ENCODE measurements around the gene CSMD2.

Gene CSMD2

DNA sequence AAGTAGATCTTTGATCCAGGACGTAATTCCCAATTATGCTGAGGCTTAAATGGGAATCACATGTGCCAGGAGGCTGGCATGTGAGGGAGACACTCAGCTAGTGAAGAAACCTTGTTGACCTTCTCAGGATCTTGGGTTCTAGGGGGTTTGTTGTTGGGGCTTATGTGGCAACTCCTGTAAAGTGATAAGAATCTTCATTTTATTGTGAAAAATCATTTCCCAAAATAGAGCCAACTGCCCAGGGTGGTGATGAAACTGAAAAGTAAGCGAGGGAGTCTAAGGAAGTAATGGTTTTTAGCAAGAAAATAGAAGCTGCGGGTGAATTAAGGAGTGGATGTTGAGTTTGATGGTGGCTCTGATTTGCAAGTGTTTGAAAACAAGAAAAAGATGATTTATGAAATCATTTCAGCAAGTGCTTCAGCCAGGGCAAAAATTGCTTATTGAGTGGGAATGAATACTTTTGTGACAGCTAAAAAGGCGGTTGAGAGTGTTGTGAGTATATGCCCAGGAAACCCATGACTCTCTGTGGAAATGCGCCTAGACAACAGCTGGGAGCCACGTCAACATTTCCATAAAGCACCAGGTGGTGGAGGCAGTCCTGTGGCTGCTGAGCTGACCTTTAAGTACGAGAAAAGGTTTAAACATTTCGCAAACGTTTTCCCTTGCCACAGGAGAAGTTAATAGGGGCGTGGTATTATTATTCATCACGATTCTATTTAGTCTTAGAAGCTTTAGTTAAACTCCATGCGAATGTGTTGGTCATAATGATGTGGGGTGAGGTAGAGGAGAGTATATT is 198.5 kb downstream of the CSMD2 start:
- no peak for DNase-seq (ENCODE audit: low read depth, low spot score)

DNA sequence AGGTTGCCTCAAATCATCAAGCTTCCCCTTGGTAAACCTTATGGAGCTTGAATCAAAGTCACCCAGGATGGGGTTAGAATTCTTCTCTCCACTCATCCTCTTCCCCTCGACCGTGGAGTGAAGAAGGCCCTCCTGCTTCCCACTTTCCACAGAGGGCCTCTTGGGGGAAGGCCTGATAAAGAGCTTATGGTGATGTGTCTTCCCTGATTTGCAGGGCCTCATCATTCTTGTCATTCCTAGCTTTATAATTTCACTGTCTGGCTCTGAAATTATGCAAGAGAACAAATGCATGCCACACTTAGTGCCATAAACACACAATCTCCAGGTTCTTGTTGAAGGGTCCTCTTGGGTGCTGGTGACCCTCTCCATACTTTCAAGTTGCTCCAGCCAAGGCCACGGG is 199.9 kb downstream of the CSMD2 start:
- DNase-seq (ENCODE audit: low read depth, low spot score), result no peak

DNA sequence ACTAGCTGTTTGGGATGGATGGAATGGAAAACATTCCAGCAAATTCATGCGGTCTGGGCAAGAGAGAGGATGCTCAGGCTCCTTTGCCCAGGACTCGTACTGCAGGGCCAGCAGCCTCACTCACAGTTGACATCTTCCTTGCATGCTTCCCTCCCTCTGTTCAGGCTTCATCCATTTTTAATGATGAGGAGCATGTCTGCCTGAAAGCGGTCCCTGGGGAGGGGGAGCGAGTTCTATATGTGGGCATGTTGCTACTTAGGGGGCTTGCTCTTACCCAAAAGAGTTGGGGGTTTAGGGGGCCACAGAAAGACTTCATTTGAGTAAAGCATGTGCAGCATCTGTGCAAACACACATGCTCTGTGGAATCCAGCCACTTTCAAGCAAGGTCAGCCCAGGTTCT is 203.0 kb downstream of the CSMD2 start:
- no peak for DNase-seq (ENCODE audit: low read depth, low spot score)

DNA sequence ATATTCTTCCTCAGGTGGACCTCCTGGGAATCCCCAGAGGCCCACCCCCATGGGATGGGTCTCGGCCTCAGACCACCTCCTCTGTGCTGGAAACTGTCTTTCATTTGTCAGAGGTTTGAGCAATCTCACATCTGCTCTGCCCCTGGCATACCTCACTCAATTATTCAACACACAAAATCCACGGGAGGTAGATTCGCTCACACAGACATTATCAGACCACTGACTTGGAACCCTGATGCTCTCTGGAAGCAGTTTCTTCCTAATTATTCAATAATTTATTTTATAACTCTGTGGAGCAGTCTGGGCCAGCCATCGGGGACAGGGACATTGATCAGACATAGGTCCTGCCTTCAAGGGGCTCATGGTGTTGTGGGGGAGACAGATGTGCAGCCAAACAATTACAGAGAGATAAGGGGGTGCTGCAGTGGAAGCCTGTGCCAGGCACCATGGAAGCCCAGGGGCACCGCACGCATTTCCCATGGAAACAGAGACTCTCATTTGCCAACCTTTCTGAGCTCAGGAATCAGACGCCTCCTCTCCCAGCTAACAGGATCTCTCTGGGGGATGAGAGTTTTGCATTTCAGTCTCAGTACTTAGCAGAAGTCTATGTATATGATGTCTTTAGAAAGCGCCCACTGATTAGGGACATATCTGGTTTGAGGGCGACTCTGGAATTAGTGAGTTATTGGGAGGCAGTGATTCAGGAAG is 204.7 kb downstream of the CSMD2 start:
- DNase-seq (ENCODE audit: low read depth, low spot score), result no peak

DNA sequence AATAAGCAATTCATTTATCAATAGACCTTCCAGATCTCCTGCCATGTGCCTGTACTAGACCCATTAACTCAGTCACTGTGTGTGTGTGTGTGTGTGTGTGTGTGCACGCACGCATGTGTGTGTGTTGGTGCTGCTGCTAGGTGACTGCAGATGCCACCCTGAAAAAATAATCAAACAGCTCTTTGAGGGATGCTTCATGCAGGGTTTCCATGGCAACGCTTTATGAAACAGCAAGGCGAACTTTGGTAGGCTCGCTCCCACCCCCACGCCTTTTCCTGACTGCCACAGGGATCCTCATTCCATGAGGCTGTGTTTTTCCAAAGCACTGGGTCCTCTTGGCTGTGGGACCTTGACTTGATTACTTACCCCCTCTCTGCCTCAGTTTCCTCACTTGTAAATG is 207.2 kb downstream of the CSMD2 start:
- DNase-seq (ENCODE audit: low read depth, low spot score), result no peak

DNA sequence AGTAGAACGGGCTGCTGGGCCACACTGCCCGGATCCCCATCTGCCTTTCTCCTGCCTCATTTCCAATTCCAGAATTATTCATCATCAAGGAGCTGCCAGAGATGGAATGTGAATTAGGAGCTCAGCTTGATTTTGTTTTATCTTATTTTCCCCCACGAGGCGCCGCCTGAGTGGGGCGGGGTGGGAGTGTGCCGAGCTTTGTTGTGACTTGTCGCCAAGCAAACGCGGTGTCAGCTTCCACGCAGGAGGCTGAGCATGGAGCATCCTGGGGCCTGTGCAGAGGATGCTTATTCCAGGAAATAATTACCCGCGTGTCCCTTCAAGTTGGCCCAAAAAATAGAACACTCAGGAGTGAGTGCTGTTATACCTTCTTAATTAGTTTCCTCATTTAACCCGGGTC is 209.9 kb downstream of the CSMD2 start:
- DNase-seq (ENCODE audit: low read depth, low spot score), result no peak

DNA sequence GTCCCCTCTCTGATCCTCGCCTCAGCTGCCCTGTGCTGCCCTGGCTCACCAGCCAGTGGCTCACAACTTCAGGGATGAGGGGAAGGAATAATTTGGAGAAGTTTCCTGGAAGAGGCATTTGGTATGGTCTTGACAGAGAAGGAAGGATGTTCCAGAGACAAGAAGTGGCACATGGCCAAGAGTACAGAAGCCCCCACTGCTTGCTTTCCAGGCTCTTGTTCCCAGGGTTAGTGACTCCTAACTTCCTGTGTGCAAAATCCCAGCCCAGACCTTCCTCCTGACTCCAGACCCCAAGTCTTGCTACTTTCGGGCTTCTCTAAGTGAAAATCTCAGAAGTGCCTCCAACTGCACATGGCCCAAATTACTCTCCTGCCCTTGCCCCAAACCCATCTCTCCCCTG is 215.5 kb downstream of the CSMD2 start:
- no peak for DNase-seq (ENCODE audit: low read depth, low spot score)

DNA sequence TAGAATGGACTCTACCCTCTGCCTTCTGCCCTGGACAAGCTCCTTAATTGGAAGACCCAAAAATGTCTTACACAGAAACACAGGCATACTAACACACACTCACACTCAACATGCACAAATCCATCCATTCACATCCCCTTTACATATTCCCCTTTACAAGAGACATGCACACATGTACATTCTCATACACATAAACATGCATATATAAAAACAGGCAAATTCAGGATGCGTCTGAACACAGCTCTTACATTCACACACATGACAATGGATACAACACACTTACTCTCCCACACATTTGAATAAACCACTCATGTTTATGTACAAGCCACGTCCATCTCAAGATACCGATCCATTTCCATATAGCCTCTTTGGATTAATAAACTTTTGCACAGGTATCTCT is 216.7 kb downstream of the CSMD2 start:
- no peak for DNase-seq (ENCODE audit: low read depth, low spot score)

DNA sequence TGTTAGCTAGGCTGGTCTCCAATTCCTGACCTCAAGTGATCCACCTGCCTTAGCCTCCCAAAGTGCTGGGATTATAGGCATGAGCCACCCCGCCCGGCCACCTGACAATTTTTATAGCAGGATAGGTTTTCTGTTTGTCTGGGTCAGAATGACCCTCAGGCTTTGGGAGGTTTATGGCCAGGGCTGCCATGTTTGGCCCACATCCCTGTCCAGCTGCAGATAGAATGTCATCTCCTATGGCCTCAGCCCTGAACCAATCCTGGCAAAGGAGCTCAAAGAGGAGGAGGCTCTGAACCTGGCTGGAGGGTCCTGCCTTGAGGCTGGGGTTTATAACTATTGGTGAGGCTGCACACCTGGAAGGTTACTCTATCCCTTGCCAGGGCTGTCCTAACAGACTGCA is 218.2 kb downstream of the CSMD2 start:
- no peak for DNase-seq (ENCODE audit: low read depth, low spot score)

DNA sequence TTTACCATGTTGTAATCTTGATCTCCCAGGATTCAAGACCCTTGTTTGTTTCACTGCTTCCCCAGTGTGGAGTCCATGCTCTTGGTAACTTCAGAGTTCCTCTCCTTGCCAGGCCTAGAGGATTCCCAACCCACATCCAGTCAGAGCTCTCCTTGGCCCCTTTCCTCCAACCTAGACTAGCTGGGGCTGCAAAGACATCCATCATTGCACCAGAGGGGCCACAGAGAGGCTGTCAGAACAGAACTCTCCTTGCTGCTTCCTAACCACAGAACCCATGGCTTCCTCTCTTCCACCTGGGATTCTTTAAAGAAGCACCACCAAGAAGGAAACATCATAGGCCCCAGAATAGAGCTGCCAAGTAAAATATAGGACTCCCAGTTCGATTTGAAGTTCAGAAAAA is 220.2 kb downstream of the CSMD2 start:
- no peak for DNase-seq (ENCODE audit: low read depth, low spot score)

DNA sequence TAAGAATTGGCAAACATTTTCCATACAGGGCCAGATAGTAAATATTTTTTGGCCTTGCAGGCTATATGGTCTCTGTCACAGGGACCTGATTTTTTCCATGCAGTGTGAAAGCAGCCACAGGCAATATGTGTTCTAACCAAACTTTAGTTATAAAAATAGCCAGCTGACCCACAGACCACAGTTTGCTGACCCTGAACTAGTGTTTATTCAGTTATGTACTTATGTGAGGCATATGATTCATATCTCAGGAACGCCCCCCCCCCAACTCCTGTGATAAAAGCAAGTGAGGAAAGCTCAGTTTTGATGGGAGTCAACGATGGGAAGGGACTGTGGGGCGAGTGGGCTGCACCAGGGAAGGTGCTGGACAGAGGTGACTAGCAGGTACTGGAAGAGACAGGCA is 221.1 kb downstream of the CSMD2 start:
- no peak for DNase-seq (ENCODE audit: low read depth, low spot score)

DNA sequence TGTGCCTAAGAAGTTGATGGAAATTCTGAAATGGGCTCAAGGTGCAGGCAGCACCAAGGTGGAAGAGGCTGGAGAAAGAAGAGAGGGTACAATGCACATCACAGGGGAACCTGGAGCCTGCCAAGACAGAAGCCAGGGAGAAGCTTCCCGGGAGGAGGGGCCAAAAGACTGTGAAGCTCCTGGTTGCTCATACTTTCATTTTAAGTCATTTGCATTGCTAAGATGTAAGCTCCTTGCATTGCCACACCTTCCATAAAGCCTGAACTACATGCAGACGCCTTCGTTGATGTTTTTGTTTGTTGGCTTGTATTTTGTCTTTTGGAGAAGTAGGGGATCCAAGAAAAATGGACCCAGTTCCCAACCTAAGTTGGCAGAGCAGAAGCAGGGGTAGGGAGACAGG is 232.2 kb downstream of the CSMD2 start:
- no peak for DNase-seq (ENCODE audit: low read depth, low spot score)

DNA sequence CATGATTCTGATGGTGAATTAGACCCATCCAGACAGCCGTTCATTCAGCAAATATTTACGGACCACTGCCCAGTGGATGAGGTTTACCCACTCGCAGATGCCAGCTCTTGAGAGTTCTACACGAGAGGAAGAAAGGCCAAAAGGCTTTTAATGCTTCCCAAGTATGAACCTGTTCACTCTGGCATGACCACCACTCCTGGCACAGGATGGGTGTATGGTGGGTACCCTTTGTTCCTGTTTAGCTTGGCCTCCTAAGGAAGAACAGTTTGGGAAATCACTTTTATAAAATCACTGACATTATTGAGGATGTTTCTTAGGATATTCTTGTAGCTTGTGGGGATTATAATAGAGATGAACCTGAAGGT is 233.9 kb downstream of the CSMD2 start:
- DNase-seq (ENCODE audit: low read depth, low spot score), result no peak

DNA sequence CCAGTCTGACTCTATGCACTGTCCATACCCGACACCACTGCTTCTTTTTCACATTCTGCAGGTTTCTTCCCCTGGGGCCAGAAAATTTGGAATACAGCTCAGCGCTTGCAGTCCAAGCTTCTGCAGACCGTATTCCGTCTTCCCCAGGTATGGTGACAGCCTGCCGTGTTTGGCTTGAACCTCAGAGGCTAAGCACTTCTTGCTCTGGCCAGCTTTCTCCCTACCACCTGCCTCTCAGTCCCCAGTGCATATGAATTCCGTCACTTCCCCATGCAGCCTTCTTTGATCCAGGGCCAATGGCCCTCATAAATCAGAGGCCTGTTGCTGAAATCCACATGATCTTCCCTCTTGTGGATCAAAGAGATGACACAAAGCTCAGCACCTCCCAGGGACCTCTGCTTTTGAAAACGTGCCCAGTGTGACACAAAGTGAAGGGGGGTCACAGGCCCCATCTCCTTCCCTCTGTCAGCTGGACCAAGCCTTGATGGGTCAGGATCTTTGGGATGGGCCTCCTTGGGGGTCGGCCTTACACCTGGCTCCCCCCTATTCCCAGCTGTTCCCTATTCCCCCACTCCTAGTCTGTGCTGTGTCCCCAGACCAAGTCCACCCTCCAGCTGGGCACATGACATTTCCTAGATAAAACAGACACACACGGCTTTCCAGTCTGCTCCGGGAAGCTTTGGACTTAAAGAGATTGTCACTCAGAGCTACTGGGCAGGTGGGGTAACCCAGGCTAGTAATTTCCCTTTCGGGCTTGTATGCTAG is 234.5 kb downstream of the CSMD2 start:
- DNase-seq (ENCODE audit: low read depth, low spot score), result no peak

DNA sequence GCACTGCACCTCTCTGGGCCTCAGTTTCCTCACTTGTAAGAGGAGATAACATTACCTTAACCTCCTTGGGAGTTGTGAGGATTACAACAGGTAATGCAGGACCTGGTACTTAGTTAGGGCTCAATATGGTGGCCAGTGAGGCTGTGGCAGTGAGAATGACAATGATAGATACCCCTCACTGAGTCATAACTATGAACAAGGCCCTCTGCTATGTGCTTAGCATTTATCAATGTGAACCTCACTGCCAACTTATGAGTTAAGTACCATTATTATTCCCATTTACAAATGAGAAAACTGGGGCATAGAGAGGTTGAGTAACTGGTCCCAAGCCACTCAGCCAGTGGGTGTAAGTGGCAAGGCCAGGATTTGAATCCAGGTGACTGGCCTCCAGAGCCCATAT is 236.8 kb downstream of the CSMD2 start:
- no peak for DNase-seq (ENCODE audit: low read depth, low spot score)

DNA sequence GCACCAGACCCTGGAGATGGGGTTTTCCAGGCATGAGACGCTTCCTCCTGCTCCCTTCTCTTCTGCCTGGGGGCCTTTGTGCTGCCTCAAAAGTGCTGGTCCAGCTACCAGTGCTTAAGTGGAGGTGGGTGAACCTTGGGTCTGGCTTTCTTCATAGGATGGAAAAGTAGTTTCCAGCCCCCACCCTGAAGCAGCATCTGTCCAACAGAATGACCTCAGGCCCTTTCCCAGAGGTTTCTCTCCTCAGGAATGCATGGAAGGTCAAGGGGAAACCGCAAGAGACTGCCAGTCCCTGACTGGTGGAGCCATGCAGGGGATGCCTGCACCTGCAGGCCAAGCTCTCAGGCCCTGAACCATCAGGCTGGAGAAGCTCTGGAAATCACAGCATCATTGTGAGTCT is 237.3 kb downstream of the CSMD2 start:
- peak; percentile 22 for DNase-seq (ENCODE audit: low read depth, low spot score)

DNA sequence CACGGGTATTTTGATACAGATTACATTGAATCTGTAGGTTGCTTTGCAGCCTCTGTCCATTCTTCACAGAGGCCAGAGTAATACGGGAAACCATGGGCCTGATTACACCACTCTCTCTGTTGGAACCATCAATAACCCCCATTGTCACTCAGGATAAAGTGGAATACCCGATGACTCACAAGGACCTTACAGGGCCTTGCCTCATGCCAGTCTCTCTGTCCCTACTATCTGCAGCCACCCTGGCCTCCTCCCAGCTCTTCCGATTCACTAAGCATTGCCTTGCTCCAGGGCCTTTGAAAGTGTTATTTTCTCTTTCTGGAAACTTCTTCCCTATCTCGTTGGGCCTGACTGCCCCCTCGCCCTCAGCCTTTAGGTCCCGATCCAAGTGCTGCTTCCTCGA is 239.4 kb downstream of the CSMD2 start:
- DNase-seq (ENCODE audit: low read depth, low spot score), result no peak

DNA sequence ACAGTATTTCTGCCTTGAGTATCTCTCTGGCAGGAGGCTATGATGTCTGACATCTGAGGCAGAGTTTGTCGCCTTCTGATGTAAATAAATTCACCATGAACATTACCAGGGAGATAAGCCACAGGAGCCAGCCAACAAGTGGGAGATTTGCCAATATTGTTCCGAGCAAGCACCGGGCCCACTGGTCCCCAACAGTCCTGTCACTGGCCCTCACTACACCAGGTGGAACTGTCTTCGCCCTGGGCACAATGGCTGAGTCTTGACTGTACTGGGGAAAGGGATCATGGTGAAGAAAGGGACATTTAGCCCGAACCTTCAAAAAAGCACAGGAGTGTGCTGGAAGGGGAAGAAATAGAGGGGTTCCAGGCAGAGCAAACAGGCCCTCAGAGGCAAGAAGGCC is 243.7 kb downstream of the CSMD2 start:
- no peak for DNase-seq (ENCODE audit: low read depth, low spot score)

DNA sequence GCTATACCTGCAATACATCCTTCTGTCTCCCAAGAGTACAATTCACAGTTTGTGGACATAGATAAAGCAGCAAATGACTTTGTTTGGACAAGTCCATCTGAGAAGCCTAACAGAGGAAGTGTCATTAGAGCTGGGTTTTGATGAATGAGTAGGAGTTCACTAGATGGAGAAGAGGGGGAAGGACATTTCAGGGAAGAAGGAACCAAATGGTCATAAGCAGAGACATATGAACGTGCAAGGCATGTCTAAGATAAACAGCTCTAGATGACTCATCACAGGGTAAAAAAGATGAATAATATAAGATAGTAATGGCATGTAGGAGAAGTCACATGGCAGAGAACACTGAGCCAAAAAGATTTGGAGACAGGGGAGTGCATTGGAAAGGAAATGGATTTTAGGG is 246.7 kb downstream of the CSMD2 start:
- no peak for DNase-seq (ENCODE audit: low read depth, low spot score)

DNA sequence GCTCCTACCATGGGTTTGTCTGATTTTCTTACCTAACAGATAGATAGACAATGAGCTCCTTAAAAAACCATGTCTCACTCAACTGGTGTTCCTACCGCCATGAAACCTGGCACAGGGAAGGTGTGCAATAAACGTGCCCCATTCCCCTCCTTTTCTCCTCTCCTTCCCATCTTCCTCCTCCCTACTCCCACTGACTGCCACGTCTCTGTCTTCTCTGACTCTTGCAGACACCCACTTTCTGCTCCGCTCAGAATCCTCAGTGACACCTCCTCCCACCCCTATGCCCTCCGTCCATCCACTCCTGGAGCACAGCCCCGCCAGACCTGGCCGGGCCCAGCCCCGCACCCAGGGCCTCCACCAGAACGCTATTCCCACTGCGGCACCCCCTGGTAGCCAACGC is 248.2 kb downstream of the CSMD2 start:
- no peak for DNase-seq (ENCODE audit: low read depth, low spot score)

DNA sequence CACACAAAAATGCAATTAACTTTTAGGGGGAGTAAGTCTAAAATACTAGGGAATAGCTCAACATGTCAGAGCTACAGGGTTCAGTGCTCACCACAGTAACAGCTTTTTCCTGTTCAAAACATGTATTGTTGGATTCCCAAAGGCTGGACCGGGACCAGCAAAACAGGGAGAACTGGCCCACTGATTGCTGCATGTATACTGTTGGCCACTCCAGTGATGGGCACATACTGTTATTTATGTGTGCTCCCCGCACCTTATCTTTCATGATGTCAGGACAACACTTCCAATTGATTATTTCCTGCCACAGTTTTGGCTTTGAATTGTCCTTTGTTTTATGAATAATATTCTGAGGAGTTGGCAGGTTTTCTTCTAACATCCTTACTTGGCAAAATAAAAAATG is 250.5 kb downstream of the CSMD2 start:
- no peak for DNase-seq (ENCODE audit: low read depth, low spot score)

DNA sequence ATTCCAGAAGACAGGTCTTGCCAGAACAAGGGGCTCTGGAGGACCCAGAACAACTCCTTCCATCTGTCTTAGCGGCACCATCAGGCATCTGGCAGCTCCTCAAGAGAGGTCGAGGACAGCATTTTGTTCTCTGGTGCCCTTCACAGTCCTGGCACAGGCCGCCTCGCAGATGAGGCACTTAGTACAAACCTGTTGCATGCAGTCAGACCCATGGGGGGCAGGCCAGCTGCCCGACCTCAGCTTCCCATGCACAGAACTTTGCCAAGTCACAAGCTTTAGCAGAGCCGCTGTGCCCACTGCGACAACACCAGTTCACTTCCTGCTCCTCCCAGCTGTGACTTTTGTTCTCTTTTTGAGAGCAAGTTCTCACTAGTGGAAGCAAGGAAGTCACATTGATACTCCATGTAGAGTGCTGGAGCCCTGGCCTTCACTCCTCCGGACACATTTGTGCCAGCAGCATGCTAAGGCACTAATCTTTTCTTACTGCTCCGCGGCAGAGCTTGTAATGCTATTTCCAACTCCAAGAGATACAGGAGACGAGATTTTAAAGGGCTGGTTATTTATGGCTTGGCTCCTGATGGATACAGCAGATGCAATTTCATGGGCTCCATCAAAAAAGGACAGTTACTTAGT is 256.6 kb downstream of the CSMD2 start:
- no peak for DNase-seq (ENCODE audit: low read depth, low spot score)

Data from ELF-1 (cell line).